HG03175 (cell line): ENCODE data around the gene C2orf78.

Experiments
- ATAC-seq: cut with Tn5 transposase; IDR thresholded peaks from one replicate; pipeline ENCODE4 v1.9.1; 2021; ENCODE audit warnings: mild to moderate bottlenecking, moderate library complexity; ENCODE audit not compliant: unreplicated experiment

C2orf78 gene

DNA sequence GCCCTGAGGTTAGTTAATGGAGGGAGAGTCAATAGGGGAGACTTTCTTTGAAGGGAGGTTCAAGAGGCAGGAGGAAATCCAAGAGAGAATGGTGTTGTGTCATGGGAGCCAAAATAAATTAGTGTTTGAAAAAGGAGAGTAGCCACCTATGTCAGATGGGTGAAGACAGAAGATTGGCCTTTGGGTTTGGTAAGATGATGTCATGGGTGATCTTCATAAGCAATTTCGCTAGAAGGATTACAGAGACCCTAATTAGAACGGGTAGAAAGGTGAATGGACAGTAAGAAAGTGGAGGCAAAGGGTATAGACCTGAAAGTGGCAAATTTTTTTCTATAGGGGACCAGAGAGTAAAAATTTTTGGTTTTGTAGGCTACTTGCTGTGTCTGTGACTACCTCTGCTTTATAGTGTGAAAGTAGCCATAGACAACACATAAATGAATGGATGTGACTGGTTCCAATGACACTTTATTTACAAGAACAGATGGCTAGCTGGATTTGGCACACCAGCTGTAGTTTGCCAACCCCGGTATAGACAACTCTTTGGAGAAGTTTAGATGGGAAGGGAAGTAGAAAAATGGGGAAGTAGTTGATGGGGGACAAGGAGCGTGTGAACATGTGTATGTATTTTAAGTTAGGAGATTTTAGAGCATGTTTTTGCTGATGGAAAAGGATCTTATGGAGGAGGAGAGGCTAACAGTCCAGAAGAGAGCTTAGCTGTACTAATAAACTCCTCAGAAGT, 54.0 kb downstream of the C2orf78 start:
- ATAC-seq = no peak

DNA sequence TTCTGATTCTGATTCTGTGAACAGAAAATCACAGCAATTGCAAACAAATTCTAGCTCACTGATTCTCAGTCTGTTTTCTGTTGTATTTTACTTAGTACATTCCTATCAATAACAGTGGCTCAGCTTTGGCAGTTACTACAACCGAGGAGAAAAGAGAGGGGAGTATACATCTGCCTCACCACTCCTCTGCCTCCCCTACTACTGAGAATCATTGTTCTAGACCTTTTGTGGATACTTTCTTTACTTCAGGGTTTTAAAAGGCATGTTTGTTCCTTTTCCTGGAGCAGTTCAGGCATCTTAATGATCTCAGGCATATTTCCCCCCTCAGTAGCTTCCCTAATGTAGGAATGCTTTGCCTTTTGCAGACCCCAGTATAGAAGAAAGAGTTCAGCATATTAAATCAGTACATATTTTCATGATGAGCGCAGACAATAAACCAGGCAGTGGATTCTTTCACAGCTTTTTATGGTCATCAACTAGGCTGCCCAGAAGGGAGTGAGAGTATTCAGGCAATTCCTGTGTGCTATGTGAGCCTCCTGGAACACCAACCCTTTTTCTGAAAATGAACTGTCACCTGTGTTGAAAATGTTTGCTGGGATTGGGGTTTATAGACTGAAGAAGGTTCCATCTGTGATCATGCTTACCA, 55.0 kb downstream of the C2orf78 start:
- ATAC-seq = no peak

DNA sequence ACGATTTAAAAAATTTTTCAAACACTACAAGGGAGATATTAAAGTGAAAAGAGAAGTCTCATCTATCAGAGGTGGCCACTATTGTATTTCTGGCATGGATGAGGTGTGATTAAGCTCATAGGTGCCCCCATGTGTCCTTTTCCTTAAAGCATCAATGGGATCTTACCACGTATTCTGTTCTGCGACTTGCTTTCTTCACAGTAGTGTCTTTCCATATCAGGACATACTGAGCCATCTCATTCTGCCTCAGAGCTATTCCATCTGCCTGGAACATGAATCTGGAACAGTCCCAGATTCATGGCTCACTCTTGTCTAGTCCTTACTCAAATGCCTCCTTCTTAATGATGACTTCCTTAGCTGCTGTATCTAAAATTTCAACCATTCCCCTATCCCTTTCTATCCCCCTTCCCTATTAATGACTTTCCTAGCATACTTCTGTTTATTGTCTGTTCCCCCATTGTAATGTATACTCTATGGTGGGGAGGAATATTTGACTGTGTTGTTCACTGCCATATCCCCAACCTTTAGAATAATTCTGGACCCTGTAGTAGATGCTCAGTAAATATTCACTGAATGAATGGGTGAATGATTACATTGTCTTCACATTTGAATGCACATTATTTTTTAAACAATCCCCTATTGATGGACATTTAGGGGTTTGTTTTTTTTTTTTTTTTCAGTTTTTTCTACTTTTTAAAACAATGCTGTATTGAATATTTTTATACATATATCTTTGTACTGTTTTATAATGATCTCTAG, 55.8 kb downstream of the C2orf78 start:
- no peak for ATAC-seq

DNA sequence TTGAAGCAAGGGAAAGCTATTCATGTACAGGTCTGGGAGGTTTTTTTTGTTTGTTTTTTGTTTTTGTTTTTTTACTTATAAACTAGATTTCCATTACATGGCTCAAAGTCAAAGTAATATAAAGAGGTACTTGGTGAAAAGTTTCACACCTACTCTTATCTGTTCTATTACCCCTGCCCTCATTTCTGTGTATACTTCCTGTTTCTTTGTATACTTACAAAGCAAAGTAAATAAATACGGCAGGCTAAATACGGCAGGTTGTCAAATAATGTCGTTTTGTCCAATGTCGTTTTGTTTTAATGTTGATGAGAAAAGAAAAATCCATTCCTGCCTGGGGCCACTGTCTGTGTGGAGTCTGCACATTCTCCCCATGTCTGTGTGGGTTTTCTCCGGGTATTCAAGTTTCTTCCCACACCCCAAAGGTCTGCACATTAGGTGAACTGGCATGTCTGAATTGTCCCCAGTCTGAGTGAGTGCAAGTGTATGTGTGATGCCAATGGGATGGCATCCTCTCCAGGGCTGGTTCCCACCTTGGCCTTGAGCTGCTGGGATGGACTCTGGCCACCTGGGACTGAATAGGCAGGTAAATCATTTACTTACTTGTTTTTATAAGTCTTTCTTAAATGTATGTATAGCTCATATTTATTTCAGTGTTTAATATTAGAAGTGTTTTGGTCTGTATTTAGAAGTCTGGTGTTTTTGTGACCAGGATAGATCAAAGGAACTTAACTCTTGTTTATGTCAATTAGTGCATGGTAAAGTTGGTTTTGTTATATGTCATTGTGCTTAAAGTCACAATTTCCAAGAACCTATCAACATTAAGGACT, 58.1 kb downstream of the C2orf78 start:
- no peak for ATAC-seq

DNA sequence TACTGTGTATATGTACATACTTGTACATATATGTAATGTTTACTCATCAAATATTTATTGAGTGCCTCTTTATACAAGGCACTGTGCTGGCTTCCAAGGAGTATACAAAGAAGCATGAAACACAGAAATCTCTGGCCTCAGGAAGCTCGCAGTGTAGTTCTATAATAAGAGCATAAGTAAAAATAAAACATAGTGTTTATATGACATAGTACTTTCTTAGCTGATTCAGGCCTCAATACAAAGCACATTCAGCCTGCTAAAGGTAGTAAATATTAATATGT, 58.7 kb downstream of the C2orf78 start:
- ATAC-seq = no peak

DNA sequence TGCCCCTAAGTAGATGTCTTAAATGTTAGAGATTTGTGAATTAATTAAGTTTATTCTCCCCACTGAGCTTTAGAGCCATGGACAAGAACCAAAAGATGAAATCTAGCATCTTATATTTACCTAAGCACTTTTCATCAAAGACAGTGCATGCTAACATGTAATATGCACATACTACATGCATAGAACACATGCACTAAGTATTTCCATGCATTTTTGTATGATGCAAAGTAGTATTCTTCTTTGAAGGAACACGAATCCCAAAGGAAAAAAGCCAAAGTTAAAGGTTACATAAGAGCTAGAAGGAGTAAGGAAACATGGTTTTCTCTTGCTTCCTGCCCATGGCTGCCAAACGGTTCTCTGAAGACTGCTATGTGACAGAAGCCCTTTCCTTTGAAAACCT, 60.1 kb downstream of the C2orf78 start:
- no peak for ATAC-seq

DNA sequence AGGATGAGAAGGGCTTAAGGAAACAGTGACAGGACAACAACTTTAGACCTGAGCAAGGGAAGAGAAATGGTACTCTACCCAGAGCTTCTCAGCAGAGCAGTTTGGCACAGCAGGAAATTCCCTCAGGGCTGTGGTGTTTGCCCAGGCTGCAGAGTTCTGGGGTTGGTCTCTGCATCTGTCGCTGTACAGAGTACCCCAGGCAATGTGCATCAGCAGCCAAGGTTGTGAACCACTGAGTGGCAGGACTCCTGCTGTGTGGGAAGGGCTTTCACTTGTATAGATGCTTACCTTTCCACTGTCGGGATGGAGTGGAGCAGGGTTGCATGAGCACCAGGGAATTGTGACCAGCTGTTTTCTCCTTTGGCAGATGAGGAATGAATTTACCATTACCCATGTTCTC, 66.0 kb downstream of the C2orf78 start:
- ATAC-seq = no peak

DNA sequence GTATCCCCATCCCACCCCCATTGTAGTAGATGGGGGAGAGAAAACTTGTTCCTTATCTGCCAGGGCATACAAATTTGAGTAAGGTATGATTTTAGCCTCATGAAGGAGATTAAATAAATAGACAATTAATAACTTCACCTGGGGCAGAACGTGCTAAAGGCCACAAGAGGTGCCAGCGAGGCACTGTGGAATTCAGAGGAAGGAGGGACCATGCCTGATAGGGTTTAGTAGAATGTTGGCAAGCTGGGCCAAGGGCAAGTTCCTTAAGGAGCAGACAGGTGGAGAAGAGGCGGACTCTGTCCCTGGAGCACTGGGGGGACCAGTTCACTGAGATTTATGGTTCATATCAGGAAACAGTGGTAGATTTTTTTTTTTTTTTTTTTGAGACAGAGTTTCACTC, 67.3 kb downstream of the C2orf78 start:
- no peak for ATAC-seq

DNA sequence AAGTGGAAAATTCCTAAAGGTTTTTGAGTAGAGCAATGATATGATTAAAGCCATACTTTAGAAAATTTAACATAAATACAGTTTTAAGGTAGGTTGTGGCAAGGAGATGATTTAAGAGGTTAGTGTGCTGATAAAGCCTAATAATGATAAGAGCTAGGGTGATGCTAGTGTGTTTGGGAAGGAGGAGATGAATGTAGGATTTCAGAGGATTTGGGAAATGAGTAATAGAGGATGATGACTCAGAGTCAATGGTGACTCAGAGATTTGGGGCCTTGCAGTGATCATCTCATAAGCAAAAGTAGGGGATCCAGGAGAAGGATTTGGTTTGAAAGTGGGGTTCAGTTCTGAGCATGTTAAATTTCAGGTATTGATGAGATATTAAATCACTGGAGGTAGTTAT, 68.0 kb downstream of the C2orf78 start:
- no peak for ATAC-seq

DNA sequence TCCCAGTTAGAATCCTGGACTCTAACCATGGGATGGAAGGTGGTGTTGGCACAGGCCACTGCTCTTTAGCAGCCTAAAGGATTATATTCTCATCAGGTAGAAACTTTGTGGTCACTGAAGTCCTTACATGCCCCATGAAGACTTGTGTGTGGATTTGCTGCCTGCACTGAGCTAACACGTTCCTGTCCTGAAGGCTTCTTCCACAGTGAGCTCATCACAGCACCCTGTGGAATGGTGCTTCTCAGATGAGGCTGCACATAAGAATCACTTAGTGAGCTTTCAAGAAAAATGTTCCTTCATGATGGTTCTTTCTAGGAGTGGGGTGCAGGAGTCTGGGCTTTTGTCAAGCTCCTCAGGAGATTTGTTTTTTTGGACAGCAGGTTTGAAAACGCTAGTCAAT, 71.5 kb downstream of the C2orf78 start:
- ATAC-seq = no peak

DNA sequence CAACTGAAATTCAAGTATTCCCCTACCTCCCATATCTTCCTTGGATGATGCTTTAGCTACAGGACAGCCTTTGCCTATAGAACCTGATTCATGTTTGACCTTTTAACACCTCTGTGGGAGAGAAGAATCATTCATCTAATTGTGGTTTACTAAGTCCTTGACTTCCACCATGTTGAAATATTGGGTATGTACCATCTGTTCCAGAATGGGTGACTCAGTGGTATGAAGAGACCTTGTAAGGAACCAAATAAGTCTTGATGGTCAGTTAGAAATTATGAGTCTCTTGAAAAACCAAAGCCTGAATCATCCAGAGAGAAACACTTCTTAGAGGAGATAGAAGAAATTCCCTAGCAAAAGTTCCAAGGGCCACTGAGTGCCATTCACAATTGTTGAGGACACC, 72.2 kb downstream of the C2orf78 start:
- ATAC-seq = no peak

DNA sequence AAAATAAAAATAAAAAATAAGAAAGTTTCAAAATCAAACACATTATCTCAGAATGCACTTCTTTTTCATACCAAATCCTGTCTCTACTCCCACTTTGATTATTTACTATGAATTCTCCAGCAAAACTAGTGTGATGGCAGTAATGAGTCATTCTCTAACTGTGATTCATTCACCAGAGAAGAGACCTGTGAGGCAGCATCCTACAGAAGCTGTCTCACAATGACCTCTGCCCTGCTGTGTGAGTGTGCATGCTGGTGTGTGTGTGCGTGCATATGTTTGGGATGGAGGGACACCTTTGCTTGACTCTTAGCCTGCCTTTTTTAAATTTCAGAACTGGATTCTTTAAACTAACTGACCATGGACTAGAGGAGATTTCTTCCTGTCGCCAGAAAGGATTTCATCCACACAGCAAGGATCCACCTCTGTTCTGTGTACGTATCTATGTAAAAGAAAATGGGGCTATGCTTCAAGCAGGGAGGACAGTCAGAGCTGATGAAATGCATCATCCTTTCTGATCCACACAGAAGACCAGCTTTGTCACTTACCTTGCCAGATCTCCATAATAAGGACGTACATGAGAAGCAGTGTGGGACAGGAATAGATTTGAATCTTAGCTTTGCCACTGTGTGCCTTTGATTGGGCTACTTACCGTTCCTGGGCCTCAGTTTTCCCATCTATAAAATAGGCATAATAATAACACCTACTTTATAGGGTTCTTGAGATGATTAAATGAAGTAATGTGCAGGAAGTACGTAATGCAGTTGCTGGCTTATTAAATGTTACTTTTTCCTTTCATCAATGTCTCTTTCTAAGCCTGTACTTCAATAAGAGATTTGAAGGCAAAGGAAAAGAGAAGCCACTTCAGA, 76.0 kb downstream of the C2orf78 start:
- ATAC-seq = no peak

DNA sequence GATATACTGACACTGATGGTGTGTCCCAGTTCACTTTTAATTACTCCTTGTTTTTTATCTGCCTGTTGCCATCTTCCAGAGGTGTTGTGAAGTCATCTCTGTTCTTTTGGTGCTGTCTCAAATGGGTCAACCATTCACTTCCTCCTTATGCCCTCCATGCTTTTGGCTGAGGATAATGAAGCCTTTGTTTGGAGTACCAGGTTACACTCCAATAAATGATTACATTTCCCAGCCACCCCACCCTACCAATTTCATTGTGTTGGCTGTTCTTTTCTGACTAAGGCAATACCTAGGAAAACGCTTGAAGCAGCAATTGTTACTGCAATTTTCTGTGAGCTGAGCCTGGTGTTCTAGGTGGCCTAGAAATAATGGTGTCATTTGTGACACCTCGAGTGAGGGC, 79.0 kb downstream of the C2orf78 start:
- ATAC-seq = no peak
